ENCODE results near the gene CNST. TPM values are rescaled to one million over a fixed set of nuclear protein-coding genes. Genes with fewer than 3 reads are reported as not detected.
"Not testable (repeated sequence)": the region's sequence is repeated elsewhere in the genome, so short reads cannot be mapped to it uniquely, and the experiment has no call there.

Gene CNST
- total RNA-seq, 4 donors from 2014 or later: 21.2 to 31.2 (median 28.4) TPM

GRCh38 chr1:246559310-246559709 lies 6.9 kb upstream of the CNST start:
- no peak for DNase-seq (ENCODE audit: low spot score in 2 of 2)
- no peak for TF ChIP-seq CTCF (IDR thresholded peaks at IDR 0.05)
- TF ChIP-seq POLR2A (IDR thresholded peaks at IDR 0.05): no peak
- WGBS, 2 donors: 95 to 98% methylated on average over 4 of the region's 4 CpGs
- no peak overlapping the region for H3K4me3 ChIP-seq (ENCODE audit: low read depth, poor library complexity, severe bottlenecking)
- intact Hi-C loops (cut with DNase I; ENCODE audit: low total_unique reads): no loop called here

- WGBS, 2 donors: 86 to 90% methylated on average over 10 of the region's 10 CpGs
- DNase-seq (ENCODE audit: low spot score in 2 of 2); intact Hi-C loops (cut with DNase I; ENCODE audit: low total_unique reads); H3K4me3 ChIP-seq (ENCODE audit: low read depth, poor library complexity, severe bottlenecking): not testable (repeated sequence)
Observed at GRCh38 chr1:246560833-246561232, 5.4 kb upstream of the CNST start.

GRCh38 chr1:246564839-246565750 lies 1.2 kb upstream of the CNST start:
- 19 to 24% methylated on average over 33 of the region's 33 CpGs for WGBS, 2 donors
- TF ChIP-seq CTCF (IDR thresholded peaks at IDR 0.05): no peak
- TF ChIP-seq POLR2A (IDR thresholded peaks at IDR 0.05): no peak
- no peak for DNase-seq (ENCODE audit: low spot score in 2 of 2)
- intact Hi-C loops (cut with DNase I; ENCODE audit: low total_unique reads): no loop called here
- H3K4me3 ChIP-seq (ENCODE audit: low read depth, poor library complexity, severe bottlenecking): peak overlapping the region; percentile 82

- WGBS, 2 donors: 1 to 2% methylated on average over 21 to 23 of the region's 25 CpGs
- DNase-seq (ENCODE audit: low spot score in 2 of 2): no peak
- intact Hi-C loops (cut with DNase I; ENCODE audit: low total_unique reads): no loop called here
- no peak for TF ChIP-seq POLR2A (IDR thresholded peaks at IDR 0.05)
- TF ChIP-seq CTCF (IDR thresholded peaks at IDR 0.05): no peak
- peak overlapping the region; percentile 82 for H3K4me3 ChIP-seq (ENCODE audit: low read depth, poor library complexity, severe bottlenecking)
Observed at GRCh38 chr1:246565751-246566127, 517 bp upstream of the CNST start.

- no peak for DNase-seq (ENCODE audit: low spot score in 2 of 2)
- peak overlapping the region; percentile 75 for H3K4me3 ChIP-seq (ENCODE audit: low read depth, poor library complexity, severe bottlenecking)
- intact Hi-C loops (cut with DNase I; ENCODE audit: low total_unique reads): no loop called here
- TF ChIP-seq POLR2A (IDR thresholded peaks at IDR 0.05) (no peak), CTCF (IDR thresholded peaks at IDR 0.05) (no peak)
- WGBS, 2 donors: 1 to 2% methylated on average over 22 to 25 of the region's 25 CpGs
Observed at GRCh38 chr1:246566813-246567645, 773 bp downstream of the CNST start.

GRCh38 chr1:246567646-246568235 lies 1.5 kb downstream of the CNST start:
- WGBS, 2 donors: 41 to 49% methylated on average over 4 of the region's 4 CpGs
- TF ChIP-seq POLR2A (IDR thresholded peaks at IDR 0.05): no peak
- TF ChIP-seq CTCF (IDR thresholded peaks at IDR 0.05): no peak
- H3K4me3 ChIP-seq (ENCODE audit: low read depth, poor library complexity, severe bottlenecking): no peak overlapping the region
- intact Hi-C loops (cut with DNase I; ENCODE audit: low total_unique reads): no loop called here
- no peak for DNase-seq (ENCODE audit: low spot score in 2 of 2)

All from lower leg skin (tissue), 4 donors.